ENCODE results near the gene EXOSC3. TPM values are rescaled to one million over a fixed set of nuclear protein-coding genes. Genes with fewer than 3 reads are reported as not detected.

Gene EXOSC3
- total and polyA plus RNA-seq, 2 of the 13 experiments (the other 11 are each of a cell fraction or from before 2014, with no cell fraction given) = 17.5 to 68.7 TPM

- Histone ChIP-seq H3K4me1 (ENCODE audit: insufficient read depth, low read length) (peaks cover 9% of the 10 kb centered on the region; the same call in 1 of the 2 replicates), H4K20me1 (ENCODE audit: insufficient read depth, low read length) (no peaks in the 10 kb centered on the region), H3K9ac (ENCODE audit: insufficient read depth, low read depth, low read length) (no peak overlapping the region), H3K9me3 (ENCODE audit: low read length) (no peaks in the 10 kb centered on the region), H3K27ac (ENCODE audit: extremely low read length, insufficient read depth, low read length) (no peak overlapping the region), H3K79me2 (ENCODE audit: insufficient read depth, low read length) (no peaks in the 10 kb centered on the region), H3K27me3 (ENCODE audit: control insufficient read depth in 1 of 2, insufficient read depth in 2 of 2, low read length in 2 of 2) (no peaks in the 10 kb centered on the region), H3K4me3 (replicated peaks in 1 of 3; ENCODE audit: insufficient read depth in 1 of 3, low read depth in 2 of 3, low read length in 3 of 3) (no peak overlapping the region), H2AFZ (ENCODE audit: low read length) (no peak overlapping the region), H3K4me2 (ENCODE audit: low read depth, low read length) (no peak overlapping the region), H3K36me3 (replicated peaks in 1 of 2; ENCODE audit: control insufficient read depth in 1 of 2, insufficient read depth in 2 of 2, low read length in 2 of 2) (peaks cover 2% of the 10 kb centered on the region in 2 experiments; a peak in 1 of 5 replicates)
- 66% methylated on average over 3 of the region's 3 CpGs for WGBS (ENCODE audit: low lambda C conversion rate)
- TF ChIP-seq, protein P1, sequence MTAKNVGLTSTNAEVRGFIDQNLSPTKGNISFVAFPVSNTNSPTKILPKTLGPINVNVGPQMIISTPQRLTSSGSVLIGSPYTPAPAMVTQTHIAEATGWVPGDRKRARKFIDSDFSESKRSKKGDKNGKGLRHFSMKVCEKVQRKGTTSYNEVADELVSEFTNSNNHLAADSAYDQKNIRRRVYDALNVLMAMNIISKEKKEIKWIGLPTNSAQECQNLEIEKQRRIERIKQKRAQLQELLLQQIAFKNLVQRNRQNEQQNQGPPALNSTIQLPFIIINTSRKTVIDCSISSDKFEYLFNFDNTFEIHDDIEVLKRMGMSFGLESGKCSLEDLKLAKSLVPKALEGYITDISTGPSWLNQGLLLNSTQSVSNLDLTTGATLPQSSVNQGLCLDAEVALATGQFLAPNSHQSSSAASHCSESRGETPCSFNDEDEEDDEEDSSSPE (CRISPR knock-in tag; IDR thresholded peaks at IDR 0.05) = no peak
- no peak for TF ChIP-seq TGIF2 (CRISPR knock-in tag; IDR thresholded peaks at IDR 0.05)
- no peak for TF ChIP-seq THYN1 (CRISPR knock-in tag; IDR thresholded peaks at IDR 0.05; ENCODE audit: borderline replicate concordance, low read depth)
- TF ChIP-seq ZNF782 (CRISPR knock-in tag; IDR thresholded peaks at IDR 0.05; ENCODE audit: borderline replicate concordance) = no peak
- no peak for TF ChIP-seq MAFK (conservative IDR thresholded peaks at IDR 0.05 in 1 of 2, IDR thresholded peaks at IDR 0.05 in 1 of 2; ENCODE audit: low read length in 2 of 2)
- TF ChIP-seq CBX1 (IDR thresholded peaks at IDR 0.05; ENCODE audit: low read depth) = no peak
- no peak for TF ChIP-seq HHEX (CRISPR knock-in tag; IDR thresholded peaks at IDR 0.05)
- TF ChIP-seq, protein P2, sequence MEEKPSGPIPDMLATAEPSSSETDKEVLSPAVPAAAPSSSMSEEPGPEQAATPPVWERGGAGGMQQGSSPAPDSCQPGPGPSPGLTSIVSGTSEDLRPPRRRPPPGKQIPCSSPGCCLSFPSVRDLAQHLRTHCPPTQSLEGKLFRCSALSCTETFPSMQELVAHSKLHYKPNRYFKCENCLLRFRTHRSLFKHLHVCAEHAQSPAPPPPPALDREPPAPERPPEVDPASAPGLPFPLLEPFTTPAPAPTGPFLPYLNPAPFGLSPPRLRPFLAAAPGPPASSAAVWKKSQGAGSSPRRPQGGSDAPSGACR (CRISPR knock-in tag; IDR thresholded peaks at IDR 0.05) = no peak
- TF ChIP-seq USF2 (IDR thresholded peaks at IDR 0.05; ENCODE audit: low read depth, low read length) = no peak
- no peak for TF ChIP-seq USF2 (CRISPR knock-in tag; IDR thresholded peaks at IDR 0.05; ENCODE audit: borderline replicate concordance)
- no peak for TF ChIP-seq ZFP36L2 (CRISPR knock-in tag; IDR thresholded peaks at IDR 0.05)
- TF ChIP-seq ZNF138 (CRISPR knock-in tag; IDR thresholded peaks at IDR 0.05; ENCODE audit: low read depth) = no peak
- TF ChIP-seq, protein P3, sequence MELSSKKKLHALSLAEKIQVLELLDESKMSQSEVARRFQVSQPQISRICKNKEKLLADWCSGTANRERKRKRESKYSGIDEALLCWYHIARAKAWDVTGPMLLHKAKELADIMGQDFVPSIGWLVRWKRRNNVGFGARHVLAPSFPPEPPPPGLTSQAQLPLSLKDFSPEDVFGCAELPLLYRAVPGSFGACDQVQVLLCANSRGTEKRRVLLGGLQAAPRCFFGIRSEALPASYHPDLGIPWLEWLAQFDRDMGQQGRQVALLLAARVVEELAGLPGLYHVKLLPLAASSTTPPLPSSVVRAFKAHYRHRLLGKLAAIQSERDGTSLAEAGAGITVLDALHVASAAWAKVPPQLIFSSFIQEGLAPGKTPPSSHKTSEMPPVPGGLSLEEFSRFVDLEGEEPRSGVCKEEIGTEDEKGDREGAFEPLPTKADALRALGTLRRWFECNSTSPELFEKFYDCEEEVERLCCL (CRISPR knock-in tag; IDR thresholded peaks at IDR 0.05; ENCODE audit: borderline replicate concordance) = no peak
- TF ChIP-seq ZNF558 (CRISPR knock-in tag; IDR thresholded peaks at IDR 0.05; ENCODE audit: borderline replicate concordance) = no peak
- no peak for TF ChIP-seq SOX5 (CRISPR knock-in tag; IDR thresholded peaks at IDR 0.05; ENCODE audit: borderline replicate concordance)
- ATAC-seq (no peak), FAIRE-seq (no peak), DNase-seq (ENCODE audit: low spot score) (no peak)
- in situ Hi-C loops (cut with HindIII; ENCODE audit: extremely low pct_ligation_motif_present, low pct_unique_long_range_greater_than_20kb) = no loop called here
- intact Hi-C loops (cut with micrococcal nuclease; ENCODE audit: unreplicated experiment) = no loop called here
- ChIA-PET POLR2A (no interaction called here), CTCF (ENCODE audit: low intra/inter-chr PET ratio, low total read pairs) (no interaction called here)
- BruUV-seq (replicated peaks) = no TSS peak
Measured at GRCh38 chr9:37761511-37761910, 23.4 kb downstream of the EXOSC3 start.
